ENCODE measurements around the gene TUBGCP3. TPM values are rescaled to one million over a fixed set of nuclear protein-coding genes. Genes with fewer than 3 reads are reported as not detected.
"Not testable (repeated sequence)": the region's sequence is repeated elsewhere in the genome, so short reads cannot be mapped to it uniquely, and the experiment has no call there.

Gene TUBGCP3
- total RNA-seq, 1 experiment from 2014 or later = 19.2 TPM

- H3K27me3 ChIP-seq (ENCODE audit: control insufficient read depth, insufficient read depth, low read length); DNase-seq; H3K4me3 ChIP-seq (ENCODE audit: insufficient read depth, low read depth, low read length); H3K36me3 ChIP-seq (replicated peaks; ENCODE audit: control insufficient read depth, insufficient read depth, low read length): not testable (repeated sequence)
Observed at GRCh38 chr13:112548975-112549374, 39.0 kb downstream of the TUBGCP3 start.

DNA sequence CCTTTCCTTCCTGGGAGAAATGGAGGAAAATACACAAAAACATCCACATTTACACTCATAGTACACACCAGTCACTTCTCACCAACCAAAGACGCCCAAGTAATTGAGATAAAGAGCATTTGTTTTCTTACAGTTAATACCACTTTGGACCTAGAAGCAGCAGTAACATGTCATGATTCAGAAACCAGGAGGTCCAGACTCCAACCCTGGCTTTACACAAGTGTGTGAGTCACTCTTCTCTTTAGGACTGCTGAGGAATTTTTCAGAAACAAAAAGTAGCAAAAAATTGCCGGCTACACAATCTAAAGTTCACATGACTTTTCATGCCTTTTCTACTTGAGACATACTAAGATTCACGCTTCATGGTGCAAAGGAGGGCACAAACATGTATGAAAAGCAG lies 42.1 kb downstream of the TUBGCP3 start:
- no peak for DNase-seq
- Histone ChIP-seq H3K4me3 (ENCODE audit: insufficient read depth, low read depth, low read length) (no peak overlapping the region), H3K36me3 (replicated peaks; ENCODE audit: control insufficient read depth, insufficient read depth, low read length) (peaks cover 5% of the 10 kb centered on the region), H3K27me3 (ENCODE audit: control insufficient read depth, insufficient read depth, low read length) (no peaks in the 10 kb centered on the region)

GRCh38 chr13:112532837-112533745 lies 54.9 kb downstream of the TUBGCP3 start:
- Histone ChIP-seq H3K36me3 (replicated peaks; ENCODE audit: control insufficient read depth, insufficient read depth, low read length) (no peaks in the 10 kb centered on the region; the same call in 1 of the 2 replicates), H3K27me3 (ENCODE audit: control insufficient read depth, insufficient read depth, low read length) (no peaks in the 10 kb centered on the region), H3K4me3 (ENCODE audit: insufficient read depth, low read depth, low read length) (no peak overlapping the region)
- no peak for DNase-seq

DNA sequence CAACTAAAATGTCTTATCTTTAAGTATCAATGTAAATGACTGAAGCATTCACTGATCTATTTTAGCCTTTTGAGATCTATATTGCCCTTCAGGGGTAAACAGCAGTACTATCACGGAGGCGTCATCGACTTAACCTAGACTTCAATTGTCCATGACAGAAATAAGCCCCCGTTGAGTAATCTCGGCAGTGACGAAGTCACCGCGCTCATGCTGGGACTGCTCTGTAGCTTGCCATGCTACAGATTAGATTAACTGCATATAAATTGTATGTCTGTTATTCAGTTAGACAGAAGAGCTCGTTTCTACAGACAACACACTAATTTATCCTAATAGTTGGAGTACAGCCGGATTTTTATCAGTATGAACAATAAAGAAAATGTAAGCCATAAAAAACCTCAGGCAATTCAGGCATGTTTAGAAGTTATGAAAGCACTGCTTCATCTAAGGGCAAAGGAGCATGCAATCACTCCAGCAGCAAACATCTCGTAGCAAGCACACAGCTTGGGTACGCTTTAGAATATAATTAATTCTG lies 56.6 kb downstream of the TUBGCP3 start:
- Histone ChIP-seq H3K36me3 (replicated peaks; ENCODE audit: control insufficient read depth, insufficient read depth, low read length) (peaks cover 1% of the 10 kb centered on the region; the same call in 1 of the 2 replicates), H3K27me3 (ENCODE audit: control insufficient read depth, insufficient read depth, low read length) (no peaks in the 10 kb centered on the region), H3K4me3 (ENCODE audit: insufficient read depth, low read depth, low read length) (no peak overlapping the region)
- no peak for DNase-seq

GRCh38 chr13:112530861-112531260 lies 57.1 kb downstream of the TUBGCP3 start:
- Histone ChIP-seq H3K27me3 (ENCODE audit: control insufficient read depth, insufficient read depth, low read length) (no peaks in the 10 kb centered on the region), H3K36me3 (replicated peaks; ENCODE audit: control insufficient read depth, insufficient read depth, low read length) (peaks cover 1% of the 10 kb centered on the region; the same call in 1 of the 2 replicates), H3K4me3 (ENCODE audit: insufficient read depth, low read depth, low read length) (no peak overlapping the region)
- DNase-seq = no peak

DNA sequence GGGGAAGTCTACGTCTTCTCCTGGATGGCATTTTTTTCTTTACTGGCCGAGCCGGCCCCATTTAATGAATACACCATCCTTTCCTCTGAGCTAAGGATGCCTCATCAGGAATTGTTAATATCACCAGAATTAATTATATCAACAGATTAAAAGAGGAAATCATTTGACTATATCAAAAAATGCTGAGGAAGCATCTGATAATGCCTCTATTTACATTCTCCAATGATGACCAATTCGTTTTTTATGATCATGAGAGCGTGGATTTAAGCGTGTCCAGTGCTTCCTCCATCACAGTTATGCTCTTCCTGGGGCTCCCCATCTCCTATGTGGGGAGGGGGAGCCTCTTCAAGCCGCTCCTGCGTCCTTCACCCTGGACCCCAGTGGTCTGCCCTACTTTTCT lies 58.7 kb downstream of the TUBGCP3 start:
- H3K36me3 ChIP-seq (replicated peaks; ENCODE audit: control insufficient read depth, insufficient read depth, low read length) = peaks cover 1% of the 10 kb centered on the region; the same call in 1 of the 2 replicates
- H3K4me3 ChIP-seq (ENCODE audit: insufficient read depth, low read depth, low read length) = no peak overlapping the region
- H3K27me3 ChIP-seq (ENCODE audit: control insufficient read depth, insufficient read depth, low read length) = no peaks in the 10 kb centered on the region
- no peak for DNase-seq

DNA sequence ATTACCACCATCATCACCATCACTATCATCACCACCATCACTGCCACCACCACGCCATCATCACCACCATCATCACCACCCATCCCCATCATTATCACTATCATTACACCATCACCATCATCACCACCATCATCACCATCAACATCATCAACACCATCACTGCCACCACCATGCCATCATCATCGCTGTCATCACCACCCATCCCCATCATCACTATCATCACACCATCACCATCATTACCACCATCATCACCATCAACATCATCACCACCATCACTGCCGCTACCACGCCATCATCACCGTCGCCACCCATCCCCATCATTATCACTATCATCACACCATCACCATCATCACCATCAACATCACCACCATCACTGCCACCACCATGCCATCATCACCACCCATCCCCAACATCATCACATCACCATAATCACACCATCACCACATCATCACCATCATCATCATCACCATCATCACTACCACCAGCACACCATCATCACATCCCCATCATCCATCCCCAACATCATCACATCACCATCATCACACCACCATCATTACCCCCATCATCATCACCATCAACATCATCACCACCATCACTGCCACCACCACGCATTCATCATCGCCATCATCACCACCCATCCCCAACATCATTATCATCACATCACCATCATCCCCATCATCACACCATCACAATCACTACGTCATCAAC lies 61.7 kb downstream of the TUBGCP3 start:
- no peak overlapping the region for H3K4me3 ChIP-seq (ENCODE audit: insufficient read depth, low read depth, low read length)
- H3K27me3 ChIP-seq (ENCODE audit: control insufficient read depth, insufficient read depth, low read length) = no peaks in the 10 kb centered on the region
- peaks cover 1% of the 10 kb centered on the region; the same call in 1 of the 2 replicates for H3K36me3 ChIP-seq (replicated peaks; ENCODE audit: control insufficient read depth, insufficient read depth, low read length)
- no peak for DNase-seq

DNA sequence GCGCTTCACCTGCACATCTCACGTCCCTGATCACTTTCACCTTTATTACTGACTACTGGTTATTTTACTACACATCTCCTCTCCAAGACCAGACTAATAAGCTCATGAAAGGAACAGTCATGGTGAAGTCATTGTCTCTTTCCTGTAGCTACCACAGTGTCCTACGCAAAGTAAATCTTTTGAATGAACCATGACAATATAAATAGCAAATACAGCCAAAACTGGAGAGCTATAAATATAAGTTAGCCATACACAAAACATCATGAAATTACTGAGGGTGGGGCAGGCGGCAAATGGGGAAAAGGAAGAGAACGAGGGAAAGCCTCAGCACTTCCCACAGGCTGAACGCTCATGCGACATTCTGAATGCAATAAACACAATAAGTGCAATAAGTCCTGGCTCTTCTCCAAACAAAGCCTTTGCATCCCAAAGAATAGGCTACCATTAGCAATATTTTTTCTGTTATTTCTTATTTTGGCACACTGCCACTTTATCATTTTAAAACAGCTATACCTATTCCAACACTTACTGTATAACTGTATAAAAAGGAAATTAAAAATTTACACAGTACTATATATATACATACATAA lies 62.5 kb downstream of the TUBGCP3 start:
- peaks cover 1% of the 10 kb centered on the region; the same call in 1 of the 2 replicates for H3K36me3 ChIP-seq (replicated peaks; ENCODE audit: control insufficient read depth, insufficient read depth, low read length)
- H3K4me3 ChIP-seq (ENCODE audit: insufficient read depth, low read depth, low read length) = no peak overlapping the region
- no peaks in the 10 kb centered on the region for H3K27me3 ChIP-seq (ENCODE audit: control insufficient read depth, insufficient read depth, low read length)
- no peak for DNase-seq

DNA sequence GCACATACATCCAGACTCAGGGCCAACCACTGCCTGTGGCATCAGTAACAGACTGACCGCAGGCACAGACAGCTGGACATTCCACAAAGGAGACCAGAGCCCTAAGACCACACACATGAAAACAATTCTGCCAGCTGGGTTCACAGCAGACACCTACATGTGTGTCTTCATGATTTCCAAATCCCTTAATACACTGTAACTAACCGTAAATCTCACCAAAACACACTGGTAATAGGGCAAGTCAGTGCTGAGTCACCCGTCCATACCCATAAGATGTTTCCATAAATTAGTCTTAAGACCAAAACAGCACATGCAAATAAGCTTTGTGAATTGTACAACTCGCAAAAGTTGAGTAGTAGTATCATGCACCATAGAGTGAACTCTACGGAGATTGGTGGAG lies 65.4 kb downstream of the TUBGCP3 start:
- Histone ChIP-seq H3K27me3 (ENCODE audit: control insufficient read depth, insufficient read depth, low read length) (no peaks in the 10 kb centered on the region), H3K36me3 (replicated peaks; ENCODE audit: control insufficient read depth, insufficient read depth, low read length) (peaks cover 1% of the 10 kb centered on the region; the same call in 1 of the 2 replicates), H3K4me3 (ENCODE audit: insufficient read depth, low read depth, low read length) (no peak overlapping the region)
- DNase-seq = no peak

GRCh38 chr13:112521073-112521685 lies 66.8 kb downstream of the TUBGCP3 start:
- DNase-seq = no peak
- Histone ChIP-seq H3K4me3 (ENCODE audit: insufficient read depth, low read depth, low read length) (no peak overlapping the region), H3K27me3 (ENCODE audit: control insufficient read depth, insufficient read depth, low read length) (no peaks in the 10 kb centered on the region), H3K36me3 (replicated peaks; ENCODE audit: control insufficient read depth, insufficient read depth, low read length) (no peaks in the 10 kb centered on the region; the same call in 1 of the 2 replicates)

GRCh38 chr13:112519517-112520060 lies 68.4 kb downstream of the TUBGCP3 start:
- Histone ChIP-seq H3K4me3 (ENCODE audit: insufficient read depth, low read depth, low read length) (no peak overlapping the region), H3K27me3 (ENCODE audit: control insufficient read depth, insufficient read depth, low read length) (no peaks in the 10 kb centered on the region), H3K36me3 (replicated peaks; ENCODE audit: control insufficient read depth, insufficient read depth, low read length) (peaks cover 3% of the 10 kb centered on the region)
- DNase-seq = no peak

- H3K27me3 ChIP-seq (ENCODE audit: control insufficient read depth, insufficient read depth, low read length) = no peaks in the 10 kb centered on the region
- peaks cover 3% of the 10 kb centered on the region for H3K36me3 ChIP-seq (replicated peaks; ENCODE audit: control insufficient read depth, insufficient read depth, low read length)
- no peak for DNase-seq
- no peak overlapping the region for H3K4me3 ChIP-seq (ENCODE audit: insufficient read depth, low read depth, low read length)
Observed at GRCh38 chr13:112516218-112516617, 71.7 kb downstream of the TUBGCP3 start.

- peaks cover 3% of the 10 kb centered on the region for H3K36me3 ChIP-seq (replicated peaks; ENCODE audit: control insufficient read depth, insufficient read depth, low read length)
- no peak overlapping the region for H3K4me3 ChIP-seq (ENCODE audit: insufficient read depth, low read depth, low read length)
- DNase-seq = no peak
- no peaks in the 10 kb centered on the region for H3K27me3 ChIP-seq (ENCODE audit: control insufficient read depth, insufficient read depth, low read length)
Observed at GRCh38 chr13:112513761-112514160, 74.2 kb downstream of the TUBGCP3 start.

Measured in H7 (cell line).